ENCODE results near the gene CABLES2.

CABLES2 gene

DNA sequence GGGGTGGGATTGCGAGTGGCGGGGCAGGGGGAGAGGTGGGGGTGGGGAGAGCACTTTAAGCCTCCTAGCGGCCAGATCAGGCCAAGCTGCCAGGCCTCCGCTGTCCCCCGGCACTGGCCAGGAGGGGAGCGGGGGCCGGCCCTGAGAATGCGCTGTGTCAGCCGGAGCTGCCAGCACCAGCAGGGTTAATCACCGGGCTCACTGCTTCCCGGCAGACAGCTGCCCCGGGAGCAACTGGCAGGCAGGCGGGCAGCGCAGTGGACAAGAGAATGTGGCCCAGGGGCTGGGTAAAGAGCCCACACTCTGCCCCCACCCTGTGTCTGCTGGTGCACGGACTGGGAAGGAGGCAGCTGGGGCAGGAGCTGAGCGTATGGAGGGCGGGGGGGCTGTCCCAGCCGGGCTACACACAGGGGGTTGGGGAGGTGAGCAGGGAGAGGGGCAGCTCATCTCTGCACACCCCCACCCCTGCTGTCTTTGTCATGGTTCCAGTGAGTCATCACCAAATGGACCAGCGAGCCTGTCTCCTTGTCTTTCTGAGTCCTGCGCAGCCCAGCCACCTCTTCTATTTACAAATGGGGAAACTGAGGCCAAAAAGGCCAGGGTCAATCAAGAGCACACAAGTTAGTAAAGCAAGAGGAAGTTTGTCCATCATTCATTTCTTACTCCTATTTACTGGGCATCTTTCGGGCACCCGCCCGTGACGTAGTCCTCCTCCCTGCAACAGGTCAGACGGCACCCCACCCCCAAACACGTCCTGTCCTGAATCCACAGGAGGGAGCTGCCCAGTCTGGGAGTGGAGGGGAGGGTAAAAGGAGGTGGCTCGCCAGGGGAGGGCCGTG, 37.9 kb downstream of the CABLES2 start:
- peak; percentile 67 for DNase-seq

DNA sequence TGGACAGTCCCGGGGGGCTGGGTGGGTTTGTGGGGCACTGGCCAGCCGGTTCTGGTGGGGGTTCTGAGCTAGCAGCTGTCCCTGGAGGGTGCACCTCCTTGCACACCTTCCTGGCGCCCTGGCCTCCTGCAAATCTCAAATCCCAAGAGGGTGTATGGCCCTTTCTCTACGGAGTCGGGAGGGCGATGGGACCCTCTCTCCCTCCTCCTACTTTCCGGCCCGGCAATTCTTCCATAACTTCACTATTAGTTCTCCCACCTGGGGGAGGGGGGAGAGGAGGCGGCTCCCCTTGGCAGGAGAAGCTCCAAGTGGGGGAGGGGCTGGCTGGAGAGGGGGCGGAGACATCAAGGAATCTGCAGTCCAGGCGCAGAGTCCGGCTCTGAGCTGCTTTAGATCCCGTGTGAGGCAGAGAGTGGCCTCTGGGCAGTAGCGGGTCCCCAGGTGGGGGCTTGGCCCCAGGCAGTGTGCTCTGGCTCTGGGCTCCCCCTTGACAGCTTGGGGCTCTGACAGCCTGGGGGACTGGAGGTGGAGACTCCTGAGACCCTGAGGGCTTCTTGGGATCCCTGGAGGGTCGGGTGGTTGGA, 38.6 kb downstream of the CABLES2 start:
- peak; percentile 47 for DNase-seq

DNA sequence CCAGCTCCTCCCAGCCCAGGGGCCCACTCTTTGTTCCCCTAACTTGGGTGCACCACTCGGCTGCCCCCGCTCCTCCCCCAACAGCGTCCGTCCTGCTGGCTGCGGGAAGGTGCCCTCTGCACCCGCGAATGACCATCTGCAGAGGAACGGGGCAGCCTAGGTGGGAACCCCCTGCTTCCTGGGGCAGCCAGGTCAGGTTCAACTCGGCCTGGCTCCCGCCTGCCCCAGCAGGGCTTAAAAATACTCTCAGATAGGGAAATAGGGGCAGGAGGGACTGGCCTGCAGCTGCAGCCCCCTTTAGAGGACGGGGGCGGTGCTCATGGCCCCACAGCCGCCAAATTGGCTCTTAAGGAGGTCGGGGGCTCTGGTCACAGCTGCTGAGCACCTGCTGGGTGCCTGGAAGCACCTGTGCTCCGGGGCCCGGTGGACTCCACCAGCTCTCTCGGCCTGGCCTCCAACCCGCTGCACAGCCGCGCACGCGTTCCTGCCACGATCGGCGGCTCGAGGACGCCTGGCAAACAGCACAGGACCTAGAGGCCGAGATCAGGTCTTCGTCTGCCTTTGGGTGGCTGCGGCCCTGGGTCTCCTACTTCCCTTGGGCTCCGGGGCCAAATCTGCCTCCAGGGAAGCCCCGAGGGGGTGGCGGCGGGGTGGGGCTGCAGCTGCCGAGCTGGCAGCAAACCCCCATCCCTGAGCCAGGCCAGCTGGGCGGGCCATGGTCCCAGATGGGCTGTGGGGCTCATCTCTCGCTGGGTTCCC, 39.3 kb downstream of the CABLES2 start:
- DNase-seq: peak; percentile 89

DNA sequence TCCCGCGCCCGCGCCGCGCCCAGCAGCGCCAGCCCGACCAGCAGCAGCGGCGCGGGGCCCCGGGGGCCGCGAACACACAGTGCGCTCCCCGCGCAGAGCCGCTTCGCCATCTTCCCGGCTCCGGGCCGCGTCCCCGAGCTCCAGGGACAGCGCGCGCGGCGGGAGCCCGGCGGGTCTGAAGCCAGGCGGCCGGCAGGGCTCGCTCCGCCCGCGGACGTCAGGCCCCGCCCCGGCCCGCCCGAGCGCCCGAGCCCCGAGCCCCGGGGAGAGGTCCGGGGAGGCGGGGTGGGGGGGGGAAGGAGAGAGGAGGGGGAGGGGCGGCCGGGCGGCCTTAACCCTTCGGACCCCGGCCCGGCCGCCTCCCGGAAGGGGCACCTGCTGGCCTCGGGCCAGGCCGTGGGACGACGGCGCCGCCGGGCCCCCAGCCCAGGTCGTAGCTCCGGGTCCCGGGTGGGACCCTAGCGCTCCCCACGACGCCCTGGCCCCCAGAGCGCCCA, 39.9 kb downstream of the CABLES2 start, which contains the start of gene LAMA5:
TSS of gene LAMA5 (minus strand) at position 177 of the 497 bp plus-strand sequence. CDS start at position 110, 67 bp downstream.
- DNase-seq: peak; percentile 75

DNA sequence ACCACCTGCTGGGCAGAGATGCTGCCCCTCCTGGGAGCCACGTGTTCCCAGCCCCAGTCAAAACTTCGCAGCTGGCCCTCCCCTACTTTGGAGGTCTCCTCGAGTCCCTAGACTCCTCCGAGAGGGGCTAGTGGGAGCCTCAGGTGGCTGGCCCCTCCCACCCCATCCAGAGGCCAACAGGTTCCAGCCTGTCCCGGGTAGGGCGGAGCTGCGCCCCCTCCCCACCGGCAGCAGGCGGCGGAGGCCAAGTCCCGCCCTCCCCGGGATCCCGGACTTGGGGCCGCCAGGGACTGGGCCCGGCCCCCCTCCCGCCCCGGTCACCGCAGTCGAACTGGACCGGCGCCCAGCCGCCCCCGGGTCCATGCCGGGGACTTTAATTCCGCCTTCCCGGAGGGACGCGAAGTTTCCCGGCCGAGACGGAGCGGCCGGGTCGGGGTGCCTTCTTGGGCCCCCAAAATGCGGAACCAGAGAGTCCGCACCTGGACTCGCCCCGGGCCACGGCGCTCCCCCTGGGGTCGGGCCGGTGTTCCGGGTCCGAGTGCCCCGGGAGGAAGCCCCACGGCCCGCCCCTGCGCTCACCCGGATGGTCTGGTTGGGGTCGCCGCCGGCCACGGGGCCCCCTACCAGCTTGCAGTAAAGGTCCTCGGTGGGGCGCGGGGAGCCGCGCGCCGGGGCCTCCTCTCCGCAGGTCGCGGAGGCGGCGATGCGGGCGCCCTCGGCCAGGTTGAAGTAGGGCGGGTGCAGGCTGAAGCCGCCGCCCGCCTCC, 40.5 kb downstream of the CABLES2 start:
- peak; percentile 61 for DNase-seq

DNA sequence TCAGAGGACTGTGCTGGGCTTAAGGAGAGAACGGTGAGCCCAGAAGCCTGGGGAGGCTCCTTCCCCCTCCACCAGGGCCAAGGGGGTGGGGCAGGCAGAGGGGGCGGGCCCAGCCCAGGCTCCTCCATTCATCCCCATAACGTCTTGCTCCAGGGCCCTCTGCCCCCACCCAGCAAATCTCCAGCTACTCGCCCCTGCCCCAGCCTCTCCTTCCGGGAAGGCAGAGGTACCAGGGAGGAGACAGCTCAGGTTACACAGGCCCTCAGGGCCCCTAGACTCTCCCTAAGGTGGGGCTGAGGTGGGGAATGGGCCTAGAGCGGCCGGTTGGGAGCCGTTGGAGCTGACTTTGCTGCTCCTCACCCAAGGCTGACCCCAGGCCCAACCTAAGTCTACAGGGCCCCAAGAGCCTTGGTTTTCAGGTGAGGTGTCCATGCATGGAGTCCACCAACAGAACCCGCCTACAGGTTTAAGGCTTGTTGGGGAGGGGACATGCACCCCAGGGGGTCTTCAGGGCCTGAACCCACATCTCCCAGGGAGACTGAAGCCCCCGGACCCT, 41.2 kb downstream of the CABLES2 start:
- DNase-seq: peak; percentile 51

DNA sequence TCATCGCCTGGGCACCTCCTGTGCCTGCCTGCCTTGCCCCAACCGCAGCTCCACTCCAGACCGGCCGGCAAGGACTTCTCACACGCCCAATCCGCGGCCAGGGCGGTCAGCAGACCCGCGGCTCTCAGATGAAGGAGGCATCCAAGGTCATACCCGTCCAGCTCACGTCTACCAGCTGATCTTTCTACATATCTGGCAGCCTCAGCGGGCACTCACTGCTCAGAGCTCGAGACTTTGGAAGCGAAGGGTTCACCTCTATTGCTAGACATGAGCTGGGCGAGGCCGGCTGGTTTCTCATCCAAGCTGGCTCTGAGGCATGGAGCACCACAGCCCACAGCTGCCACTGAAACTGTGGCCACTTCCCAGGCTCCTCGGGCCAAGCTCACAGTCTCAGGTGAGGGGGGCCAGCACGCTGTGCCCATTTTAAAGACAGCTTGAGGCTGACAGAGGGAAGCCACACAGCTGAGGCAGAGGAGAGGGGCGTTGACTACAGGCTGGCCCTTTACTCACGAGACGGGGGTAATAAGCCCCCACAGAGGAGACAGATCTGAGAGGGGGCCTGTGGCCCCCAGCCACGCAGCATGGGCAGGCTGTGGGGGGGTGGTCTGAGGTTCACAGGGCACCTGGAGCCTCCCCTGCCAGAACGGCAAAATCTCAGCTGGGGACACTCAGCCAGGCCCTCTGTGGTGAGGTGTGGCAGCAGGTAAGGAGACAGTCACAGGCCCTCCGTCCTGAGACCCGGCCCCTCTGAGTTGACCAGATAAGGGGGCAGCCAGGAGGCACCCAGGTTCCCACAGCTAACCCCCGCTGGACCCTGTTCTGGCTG, 42.0 kb downstream of the CABLES2 start:
- DNase-seq: no peak

DNA sequence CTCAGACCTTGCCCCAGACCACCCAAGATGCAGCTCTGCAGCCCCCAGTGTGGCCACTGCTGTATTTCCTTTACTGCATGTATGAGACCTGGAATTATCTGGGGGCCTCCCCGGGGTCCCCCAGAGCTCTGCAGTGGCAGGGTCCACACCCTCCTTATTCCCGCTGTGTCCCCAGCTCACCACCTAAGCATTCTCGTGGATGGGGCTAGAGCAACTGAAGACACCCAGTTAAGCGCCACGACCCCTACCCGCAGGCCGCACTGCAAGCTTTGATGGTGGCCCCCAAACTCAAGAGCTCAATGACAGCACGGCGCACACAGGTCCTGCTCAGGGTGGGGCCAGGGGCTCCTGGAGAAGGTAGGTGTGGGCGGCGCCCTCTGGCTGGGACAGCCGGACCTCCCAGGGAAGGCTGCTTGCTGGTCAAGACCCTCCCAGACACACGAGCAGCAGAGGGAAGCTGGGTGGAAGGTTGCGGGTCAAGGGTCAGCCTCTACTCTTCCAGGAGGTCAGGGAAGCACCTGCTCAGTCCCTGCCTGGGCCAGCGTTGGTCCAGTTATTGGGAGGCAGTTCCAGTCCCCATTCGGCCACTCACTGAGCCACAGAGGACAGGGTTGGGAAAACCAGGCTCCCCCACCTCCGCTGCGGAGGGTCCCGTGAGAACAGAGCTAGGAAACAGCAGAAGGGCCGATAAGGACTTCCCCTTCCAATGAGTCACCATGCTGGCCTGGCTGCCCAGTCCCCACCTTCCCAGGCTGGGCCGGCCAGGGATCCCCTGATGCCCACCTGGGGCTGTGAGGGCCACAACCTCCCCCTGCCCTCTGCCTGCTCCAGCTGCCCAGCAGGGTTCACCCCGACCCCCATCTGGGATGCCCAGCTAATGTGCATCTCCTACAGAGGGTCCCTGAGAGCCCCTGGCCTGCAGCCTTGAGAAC, 42.9 kb downstream of the CABLES2 start:
- no peak for DNase-seq

DNA sequence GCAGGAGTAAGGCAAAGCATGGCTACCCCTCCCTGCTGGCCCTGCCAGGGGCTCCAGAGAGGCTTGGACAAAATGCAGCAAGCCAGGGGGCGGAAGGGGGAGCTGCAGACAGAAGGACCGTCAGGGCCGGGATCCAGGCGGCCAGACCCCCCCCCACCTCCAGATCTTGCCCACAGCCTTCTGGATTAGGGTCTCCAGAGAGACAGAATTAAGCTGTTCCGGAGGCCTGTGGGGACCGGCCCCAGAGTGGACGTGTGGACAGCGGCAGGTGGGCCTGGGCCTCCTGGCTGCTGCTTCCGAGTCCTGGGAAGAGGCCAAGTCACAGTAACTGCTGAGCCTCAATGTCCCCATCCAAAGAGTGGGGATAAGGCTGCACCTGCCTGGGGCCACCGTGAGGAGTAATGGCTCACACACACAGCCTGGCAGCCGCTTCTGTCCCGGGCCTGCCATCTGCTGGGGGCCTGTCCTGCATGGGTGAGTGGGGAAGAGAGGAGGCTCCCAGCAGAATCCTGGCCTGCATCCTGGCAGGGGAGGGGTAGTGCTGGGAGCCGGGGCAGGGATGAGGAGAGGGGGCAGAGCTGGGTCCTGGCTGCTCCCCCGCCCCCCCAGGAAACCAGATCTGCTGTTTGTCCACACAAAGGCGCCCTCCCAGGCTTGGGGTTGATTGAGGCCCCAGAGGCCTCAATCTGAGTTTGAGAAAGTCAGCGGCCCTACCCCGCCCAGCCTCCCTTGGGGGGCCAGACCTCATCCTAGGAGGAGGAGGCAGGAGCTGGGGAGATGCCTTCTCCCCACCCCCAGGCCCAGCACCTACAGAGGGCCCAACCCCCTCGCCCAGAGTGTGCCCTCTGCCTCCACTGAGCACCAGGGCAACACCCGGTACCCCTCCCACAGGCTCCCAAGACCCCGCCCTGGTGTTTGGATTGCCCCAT, 43.8 kb downstream of the CABLES2 start:
- no peak for DNase-seq

DNA sequence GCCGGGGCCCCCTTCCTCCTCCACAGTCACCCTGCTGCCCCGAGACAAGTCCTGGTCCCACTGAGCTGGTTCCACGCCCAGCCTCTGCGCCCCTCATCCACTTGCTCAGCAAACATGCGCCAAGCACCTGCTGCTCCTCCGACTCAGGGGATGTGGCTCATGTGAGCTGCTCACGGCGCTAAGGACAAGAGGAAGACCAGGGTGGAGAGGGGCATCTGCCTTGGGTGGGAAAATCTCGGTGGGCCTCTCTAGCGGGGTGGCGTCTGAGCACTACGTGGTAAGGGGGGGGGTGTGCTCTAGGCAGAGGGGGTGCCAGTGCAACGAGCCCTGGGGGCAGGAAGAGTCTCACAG, 44.5 kb downstream of the CABLES2 start:
- DNase-seq: no peak

DNA sequence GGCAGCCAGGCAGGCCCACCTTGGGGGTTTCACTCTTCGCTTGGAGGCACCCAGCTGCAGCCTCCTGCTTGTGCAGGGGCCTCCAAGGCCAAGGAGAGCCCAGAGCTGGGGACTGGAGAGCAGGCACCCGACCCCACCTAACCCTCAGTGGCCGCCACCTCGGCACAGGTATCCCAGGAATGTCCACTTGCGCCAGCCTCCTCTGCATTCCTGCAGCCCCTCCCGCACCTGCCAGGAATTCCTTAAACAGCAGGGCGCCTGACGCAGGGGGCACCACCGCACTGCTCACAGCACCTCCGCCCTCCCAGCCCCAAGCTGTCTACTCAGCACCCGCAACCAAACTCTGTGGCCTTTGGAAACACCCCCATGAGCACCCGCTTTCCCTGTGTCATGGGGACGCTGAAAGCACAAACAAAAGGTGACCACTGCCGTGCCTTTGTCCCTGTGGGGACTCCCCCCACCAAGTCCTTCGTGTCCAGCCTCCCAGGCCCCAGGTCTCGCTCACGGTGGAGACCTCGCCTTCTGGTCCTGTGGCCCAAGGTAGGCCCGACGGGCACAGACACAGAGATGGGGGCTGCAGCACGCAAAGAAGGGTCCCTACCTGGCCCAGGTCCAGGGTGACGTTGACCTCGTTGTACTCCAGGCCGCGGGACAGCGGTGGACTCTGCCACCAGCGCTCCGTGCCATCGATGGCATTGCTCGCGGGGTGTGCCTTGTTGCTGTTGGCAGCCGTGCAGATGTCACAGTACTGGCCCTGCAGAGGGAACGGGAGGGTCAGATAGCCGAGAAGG, 45.1 kb downstream of the CABLES2 start:
- no peak for DNase-seq

DNA sequence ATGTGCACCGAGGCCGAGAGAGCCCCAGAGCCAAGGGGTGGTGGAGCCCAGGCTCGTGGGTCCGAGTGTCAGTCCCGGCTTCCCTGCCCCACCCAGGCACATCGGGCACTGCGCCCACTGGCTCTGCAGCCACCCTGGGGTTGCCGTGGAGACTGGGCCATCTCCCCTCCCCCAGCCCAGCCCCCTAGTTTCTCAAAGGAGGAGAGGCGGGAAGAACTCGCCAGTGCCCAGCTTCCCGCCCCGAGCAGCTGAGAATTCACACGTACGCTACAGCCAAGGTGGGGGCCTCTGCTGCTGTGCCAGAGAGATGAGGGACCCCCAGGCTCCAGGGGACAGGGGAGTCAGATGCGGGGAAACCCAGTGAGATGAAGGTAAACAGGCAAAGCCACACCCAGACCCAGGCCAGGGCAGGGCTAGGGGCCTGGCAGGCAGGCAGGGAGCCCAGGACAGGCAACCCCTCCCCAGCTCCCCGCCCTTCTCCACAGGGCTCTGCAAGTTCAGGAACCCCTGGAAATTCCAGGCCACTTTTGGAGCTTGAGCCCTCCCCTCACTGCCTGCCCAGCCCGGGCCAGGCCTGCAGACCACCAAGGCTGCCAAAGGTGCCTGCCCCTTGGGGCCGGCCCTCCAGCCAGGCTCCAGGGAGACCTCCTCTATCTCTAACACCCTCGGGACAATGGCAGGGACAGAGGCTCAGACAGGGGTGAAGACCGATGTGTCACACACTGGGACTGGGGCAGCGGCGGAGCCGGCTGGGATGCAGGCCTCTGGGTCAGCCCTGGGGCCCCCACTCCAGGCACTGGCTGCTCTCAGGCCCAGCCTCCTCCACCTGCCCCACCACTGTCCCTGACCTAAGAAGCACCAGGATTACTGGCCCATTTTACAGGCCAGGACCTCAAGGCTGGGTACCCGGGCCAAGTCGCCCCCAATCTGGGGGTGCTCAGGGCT, 46.0 kb downstream of the CABLES2 start:
- no peak for DNase-seq

DNA sequence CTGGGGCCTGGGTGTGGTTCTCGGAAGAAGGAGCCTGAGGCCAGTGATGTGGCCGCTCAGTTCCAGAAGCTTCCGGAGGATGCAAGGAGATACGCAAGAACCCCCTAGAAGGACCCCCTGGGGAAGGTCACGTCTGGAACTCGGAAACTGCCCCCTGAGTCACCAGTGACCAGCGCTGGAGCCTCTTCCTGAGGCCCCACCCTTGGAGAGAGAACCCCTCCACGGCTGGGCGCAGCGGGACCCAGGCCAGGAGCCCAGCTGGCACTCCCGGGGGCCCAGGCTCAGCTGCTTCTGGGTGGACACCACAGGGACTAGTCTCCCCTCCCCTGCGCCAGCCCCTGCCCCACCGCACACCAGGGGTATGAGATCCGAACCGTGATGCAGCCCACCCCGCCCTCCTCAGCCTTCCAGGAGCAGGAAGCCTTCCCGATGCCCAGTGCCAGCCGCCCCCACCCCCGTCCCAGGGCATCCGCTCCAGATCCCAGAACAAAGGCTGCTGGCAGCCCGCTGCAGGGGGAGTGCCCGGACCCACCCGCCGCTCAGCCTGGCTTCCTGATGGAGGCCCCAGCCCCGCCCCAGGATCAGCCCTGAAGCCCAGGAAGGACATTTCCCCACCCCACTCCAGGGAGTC, 47.5 kb downstream of the CABLES2 start:
- DNase-seq: no peak

DNA sequence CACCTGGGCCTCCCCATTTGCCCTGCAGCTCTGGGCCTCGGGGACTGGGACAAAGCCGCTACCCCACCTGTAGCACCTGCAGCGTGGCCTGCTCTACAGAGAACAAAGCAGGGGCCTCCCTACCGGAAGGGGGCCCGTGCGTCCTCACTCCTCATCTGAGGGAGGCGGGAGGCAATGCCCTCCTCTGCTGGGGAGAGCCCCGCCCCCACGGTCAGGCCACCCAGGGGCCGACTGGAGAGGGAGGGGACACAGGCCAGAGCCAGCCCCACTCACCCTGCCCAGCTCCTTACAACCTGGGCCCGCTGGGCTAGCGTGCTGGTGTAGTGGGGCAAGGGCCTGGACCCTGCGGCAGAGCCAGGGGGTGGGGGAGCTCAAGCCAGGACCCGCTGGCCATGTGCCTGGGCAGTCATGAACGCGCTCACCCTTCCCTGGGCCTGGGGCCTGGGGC, 48.0 kb downstream of the CABLES2 start:
- no peak for DNase-seq

DNA sequence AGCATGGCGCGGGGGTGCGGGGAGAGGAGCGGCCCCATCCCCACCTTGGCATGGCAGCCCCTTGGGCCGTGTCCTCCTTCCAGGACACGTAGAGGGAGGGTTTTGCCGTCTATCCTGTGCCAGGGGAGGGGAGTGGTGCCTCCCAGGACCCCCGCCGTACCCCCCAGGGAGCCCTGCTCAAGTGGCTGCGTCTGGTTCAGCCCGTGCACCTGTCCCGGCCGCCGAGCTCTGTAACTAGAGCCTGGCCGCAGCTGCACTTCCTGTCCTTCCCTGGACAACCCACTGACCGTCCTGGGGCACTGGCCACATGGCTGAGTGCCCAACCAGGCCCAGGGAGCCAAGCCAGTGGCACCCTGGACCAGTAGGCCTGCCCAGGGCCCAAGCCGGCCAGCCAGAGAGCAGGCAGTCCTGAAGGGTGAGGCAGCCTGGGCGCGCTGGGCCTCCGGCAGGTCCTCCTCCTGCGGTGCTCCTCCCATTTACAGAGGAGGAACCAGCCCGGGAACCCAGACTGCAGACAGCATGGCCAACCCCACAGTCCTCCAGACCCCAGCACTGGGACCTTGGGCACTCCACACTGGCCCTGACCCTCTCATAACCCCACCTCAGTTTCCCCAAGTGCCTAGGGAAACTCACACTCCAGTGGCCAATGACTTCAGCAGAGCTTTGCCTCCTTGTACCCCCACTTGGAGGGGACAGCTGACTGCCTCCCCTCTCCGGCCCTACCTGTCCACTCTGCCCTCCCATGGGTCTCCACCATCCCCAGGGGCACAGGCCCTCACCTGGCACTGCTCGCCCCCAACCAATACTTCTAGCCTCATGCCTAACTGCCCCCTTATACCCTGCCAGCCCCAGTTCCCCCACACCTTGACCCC, 48.7 kb downstream of the CABLES2 start:
- DNase-seq: no peak

DNA sequence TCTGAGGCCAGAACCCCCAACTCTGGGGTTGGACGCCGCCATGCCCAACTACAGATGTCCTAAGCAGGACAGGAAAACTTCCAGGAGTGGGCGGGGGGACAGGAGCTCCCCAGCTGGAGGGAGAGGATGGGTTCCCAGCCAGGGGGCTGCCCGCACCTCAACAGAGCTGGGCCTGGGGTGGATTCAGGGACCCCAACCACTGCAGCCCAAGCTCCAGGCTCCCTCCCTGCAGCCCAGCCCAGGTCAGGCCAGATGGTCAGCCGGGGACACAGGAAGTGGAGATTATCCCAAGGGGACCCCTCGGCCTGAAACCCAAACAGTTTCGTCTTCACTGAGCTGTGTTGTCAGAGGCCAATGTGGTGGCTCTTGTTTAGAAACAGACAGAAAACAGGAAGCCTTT, 49.4 kb downstream of the CABLES2 start:
- no peak for DNase-seq

Measured in RPMI8226 (cell line).